Lung (tissue), 16 donors: ENCODE results near the gene NAV2. TPM values are rescaled to one million over a fixed set of nuclear protein-coding genes. Genes with fewer than 3 reads are reported as not detected.

Experiments
- ATAC-seq: fragments of 200-7000 bp; cut with Tn5 transposase; one replicate; pipeline ENCODE4 v1.9.1; 2020; ENCODE audit warnings: moderate number of reproducible peaks; ENCODE audit not compliant: insufficient read depth, low FRiP score
- DNase-seq, 3 donors: peaks; one replicate each; pipeline ENCODE4 v3.0.0-alpha.2; 2013 to 2017
- H3K27ac ChIP-seq, 2 donors: one replicate each; pipeline ENCODE4 v1.5.1; 2013; ENCODE audit warnings: mild to moderate bottlenecking in 2 of 2, moderate library complexity in 2 of 2, control low read depth in 1 of 2, inconsistent platforms in 1 of 2, low read depth in 1 of 2, low read length in 1 of 2
- H3K27me3 ChIP-seq, 3 donors: one replicate each; pipeline ENCODE4 v1.5.1; 2013; ENCODE audit warnings: low read length in 2 of 3; ENCODE audit not compliant: control insufficient read depth in 3 of 3, insufficient read depth in 3 of 3
- H3K36me3 ChIP-seq, 4 donors: one replicate each; pipeline ENCODE4 v1.5.1; 2013; ENCODE audit warnings: low read length in 4 of 4, mild to moderate bottlenecking in 1 of 4, moderate library complexity in 1 of 4; ENCODE audit not compliant: control insufficient read depth in 4 of 4, insufficient read depth in 4 of 4
- H3K4me1 ChIP-seq, 5 donors: one replicate each; pipeline ENCODE4 v1.5.1; 2013; ENCODE audit warnings: low read length in 5 of 5, mild to moderate bottlenecking in 2 of 5, moderate library complexity in 1 of 5; ENCODE audit not compliant: control insufficient read depth in 5 of 5, insufficient read depth in 5 of 5
- H3K4me3 ChIP-seq: one replicate; pipeline ENCODE4 v1.5.1; 2013; ENCODE audit warnings: mild to moderate bottlenecking, control low read depth, moderate library complexity
- H3K9ac ChIP-seq, 2 donors: one replicate each; pipeline ENCODE4 v1.5.1; 2013; ENCODE audit warnings: low read length in 2 of 2, control low read depth in 1 of 2; ENCODE audit not compliant: insufficient read depth in 1 of 2
- H3K9me3 ChIP-seq, 4 donors: one replicate each; pipeline ENCODE4 v1.5.1; 2013; ENCODE audit warnings: low read length in 3 of 4, mild to moderate bottlenecking in 1 of 4, moderate library complexity in 1 of 4; ENCODE audit not compliant: control insufficient read depth in 4 of 4, insufficient read depth in 3 of 4
- whole genome bisulfite sequencing, 2 donors: extraction: QIAGEN DNeasy Blood & Tissue Kit; methylation state at CpG; one replicate each; pipeline ENCODE4 v1.1.7; 2013; 5-methylcytosine and 5-hydroxymethylcytosine counted together
- long read RNA-seq, 5 donors: transcript quantifications; one replicate each; lab custom pipeline, GENCODE V29; 2026
- polyA plus RNA-seq, 2 donors: library from polyadenylated mRNA; stranded (reverse); fragments of 200-250 nt; gene quantifications; one replicate each; pipeline ENCODE4 v1.2.1, GENCODE V29; 2013
- total RNA-seq, 2 donors: library from RNA; depleted of rRNA in 1 of 2; stranded (reverse); fragments of >200 nt in 1 of 2; gene quantifications; one replicate each; pipeline ENCODE4 v1.2.1, GENCODE V29; 2014 to 2021
- TF ChIP-seq, protein P1 (sequence below): IDR thresholded peaks from 2 replicates; pipeline ENCODE4 v1.5.1; 2012; ENCODE audit warnings: mild to moderate bottlenecking; ENCODE audit errors: control extremely low read depth, extremely low read depth
- donor health status: control.
- donor health status: control.
- donor health status: Bipolar disorder and iron deficiency.
- donor health status: healthy.
- donor health status: DM: yes; HTN: yes; CAD: no.

Gene NAV2, protein sequence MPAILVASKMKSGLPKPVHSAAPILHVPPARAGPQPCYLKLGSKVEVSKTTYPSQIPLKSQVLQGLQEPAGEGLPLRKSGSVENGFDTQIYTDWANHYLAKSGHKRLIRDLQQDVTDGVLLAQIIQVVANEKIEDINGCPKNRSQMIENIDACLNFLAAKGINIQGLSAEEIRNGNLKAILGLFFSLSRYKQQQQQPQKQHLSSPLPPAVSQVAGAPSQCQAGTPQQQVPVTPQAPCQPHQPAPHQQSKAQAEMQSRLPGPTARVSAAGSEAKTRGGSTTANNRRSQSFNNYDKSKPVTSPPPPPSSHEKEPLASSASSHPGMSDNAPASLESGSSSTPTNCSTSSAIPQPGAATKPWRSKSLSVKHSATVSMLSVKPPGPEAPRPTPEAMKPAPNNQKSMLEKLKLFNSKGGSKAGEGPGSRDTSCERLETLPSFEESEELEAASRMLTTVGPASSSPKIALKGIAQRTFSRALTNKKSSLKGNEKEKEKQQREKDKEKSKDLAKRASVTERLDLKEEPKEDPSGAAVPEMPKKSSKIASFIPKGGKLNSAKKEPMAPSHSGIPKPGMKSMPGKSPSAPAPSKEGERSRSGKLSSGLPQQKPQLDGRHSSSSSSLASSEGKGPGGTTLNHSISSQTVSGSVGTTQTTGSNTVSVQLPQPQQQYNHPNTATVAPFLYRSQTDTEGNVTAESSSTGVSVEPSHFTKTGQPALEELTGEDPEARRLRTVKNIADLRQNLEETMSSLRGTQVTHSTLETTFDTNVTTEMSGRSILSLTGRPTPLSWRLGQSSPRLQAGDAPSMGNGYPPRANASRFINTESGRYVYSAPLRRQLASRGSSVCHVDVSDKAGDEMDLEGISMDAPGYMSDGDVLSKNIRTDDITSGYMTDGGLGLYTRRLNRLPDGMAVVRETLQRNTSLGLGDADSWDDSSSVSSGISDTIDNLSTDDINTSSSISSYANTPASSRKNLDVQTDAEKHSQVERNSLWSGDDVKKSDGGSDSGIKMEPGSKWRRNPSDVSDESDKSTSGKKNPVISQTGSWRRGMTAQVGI (N-terminal part only)
- total RNA-seq (10 to 100 TPM; 31.5 to 47.9 TPM), polyA plus RNA-seq (1 to 10 TPM; 6.8 to 8.9 TPM)
- long read RNA-seq, donor 1, partial matches to known transcripts, result 0 of 3 reads
- long read RNA-seq, donor 1, other reads (novel, unspliced or antisense), result 0 of 3 reads
- long read RNA-seq, donor 2, partial matches to known transcripts, result 0 of 2 reads
- long read RNA-seq, donor 2, other reads (novel, unspliced or antisense), result 0 of 2 reads
- long read RNA-seq, donor 3, partial matches to known transcripts, result 0 of 2 reads
- long read RNA-seq, donor 3, other reads (novel, unspliced or antisense), result 0 of 2 reads
- long read RNA-seq, donor 4, partial matches to known transcripts, result 0 of 1 reads
- long read RNA-seq, donor 4, other reads (novel, unspliced or antisense), result 0 of 1 reads
- long read RNA-seq, donor 5, partial matches to known transcripts, result 103 of 105 reads
- long read RNA-seq, donor 5, other reads (novel, unspliced or antisense), result 0 of 105 reads

DNA sequence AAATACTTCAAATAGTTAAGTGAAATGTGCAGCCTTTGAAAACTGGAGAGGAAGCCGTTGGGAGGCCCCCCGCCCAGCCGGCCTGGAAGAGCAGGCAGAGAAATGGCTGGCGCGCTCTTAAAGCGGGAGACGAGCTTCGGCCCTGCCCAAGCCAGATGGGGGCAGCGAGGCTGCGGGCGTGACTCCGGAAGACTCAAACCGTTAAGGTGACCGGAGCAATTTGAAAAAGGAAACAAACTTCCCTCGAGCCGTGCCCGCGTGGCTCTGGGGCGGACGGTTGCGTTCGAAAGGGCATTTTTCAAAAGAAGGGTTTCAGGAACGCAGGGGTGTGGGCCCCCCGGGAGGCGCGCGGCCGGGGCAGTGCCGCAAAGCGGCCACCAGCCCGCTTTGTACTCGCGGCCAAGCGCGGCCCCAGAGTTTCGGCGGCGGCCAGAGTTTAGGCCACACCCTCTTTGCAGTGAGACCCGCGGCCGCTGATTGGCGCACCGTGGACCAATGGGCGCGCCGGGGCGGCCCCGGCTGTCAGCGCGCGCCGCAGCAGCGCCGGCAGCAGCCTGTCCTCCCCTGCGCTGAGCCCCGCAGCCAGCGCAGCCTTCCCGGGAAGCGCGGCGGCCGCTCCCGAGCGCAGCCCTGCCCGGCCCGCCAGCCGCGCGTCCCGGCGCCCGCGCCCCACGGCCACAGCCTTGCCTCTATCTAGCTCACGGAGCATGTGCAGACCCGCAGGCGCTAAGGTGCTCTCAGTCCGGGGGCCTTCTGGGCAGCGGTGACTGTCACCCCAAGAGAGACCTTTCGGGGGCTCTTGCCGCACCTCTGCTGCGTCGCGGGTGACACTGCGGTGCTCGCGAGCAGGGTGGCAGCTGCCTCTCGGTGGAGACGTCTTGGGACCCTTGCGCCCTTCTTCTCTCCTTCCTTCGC, at the start of gene NAV2:
Gene NAV2 (plus strand): TSS at position 557 of the 915 bp plus-strand sequence. CDS start 859 bp downstream, outside the sequence.
- Histone ChIP-seq H3K27me3 (peaks cover 0 to 13% (median 0%) of the 10 kb centered on the region in 3 donors), H3K4me3 (peak within 1 kb of the TSS; percentile 59), H3K4me1 (peaks cover 10 to 42% (median 16%) of the 10 kb centered on the region in 5 donors), H3K36me3 (no peaks in the 10 kb centered on the region), H3K9me3 (no peaks in the 10 kb centered on the region), H3K27ac (peak within 1 kb of the TSS; percentile 95 to 96), H3K9ac (peak within 1 kb of the TSS; percentile 60 to 63)
- DNase-seq (peak; percentile 96 to 98 (median 97)), ATAC-seq (peak; percentile 95)
- WGBS, 2 donors, result 0 to 1% methylated on average over 81 to 91 of the region's 91 CpGs
- TF ChIP-seq, protein P1, sequence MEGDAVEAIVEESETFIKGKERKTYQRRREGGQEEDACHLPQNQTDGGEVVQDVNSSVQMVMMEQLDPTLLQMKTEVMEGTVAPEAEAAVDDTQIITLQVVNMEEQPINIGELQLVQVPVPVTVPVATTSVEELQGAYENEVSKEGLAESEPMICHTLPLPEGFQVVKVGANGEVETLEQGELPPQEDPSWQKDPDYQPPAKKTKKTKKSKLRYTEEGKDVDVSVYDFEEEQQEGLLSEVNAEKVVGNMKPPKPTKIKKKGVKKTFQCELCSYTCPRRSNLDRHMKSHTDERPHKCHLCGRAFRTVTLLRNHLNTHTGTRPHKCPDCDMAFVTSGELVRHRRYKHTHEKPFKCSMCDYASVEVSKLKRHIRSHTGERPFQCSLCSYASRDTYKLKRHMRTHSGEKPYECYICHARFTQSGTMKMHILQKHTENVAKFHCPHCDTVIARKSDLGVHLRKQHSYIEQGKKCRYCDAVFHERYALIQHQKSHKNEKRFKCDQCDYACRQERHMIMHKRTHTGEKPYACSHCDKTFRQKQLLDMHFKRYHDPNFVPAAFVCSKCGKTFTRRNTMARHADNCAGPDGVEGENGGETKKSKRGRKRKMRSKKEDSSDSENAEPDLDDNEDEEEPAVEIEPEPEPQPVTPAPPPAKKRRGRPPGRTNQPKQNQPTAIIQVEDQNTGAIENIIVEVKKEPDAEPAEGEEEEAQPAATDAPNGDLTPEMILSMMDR, result no peak

DNA sequence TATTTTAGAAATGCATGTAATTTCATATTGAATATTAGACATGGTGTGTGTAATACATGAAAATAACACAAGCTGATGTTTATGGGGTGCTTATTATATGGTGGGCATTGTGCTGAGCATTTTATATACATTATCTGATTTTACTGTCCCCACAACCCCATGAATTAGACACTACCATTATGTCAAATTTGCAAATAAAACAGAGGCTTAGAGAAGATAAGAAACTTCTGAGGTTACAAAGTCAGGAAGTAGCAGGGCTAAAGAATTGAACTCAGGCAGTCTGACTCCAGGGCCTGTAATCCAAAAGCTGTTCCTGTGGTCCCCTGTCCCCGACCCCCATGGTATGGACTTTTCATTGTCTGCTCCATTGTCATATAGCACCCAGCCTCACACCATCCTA, 49.4 kb upstream of the NAV2 start:
- TF ChIP-seq, protein P1, result no peak
- H3K36me3 ChIP-seq, result no peaks in the 10 kb centered on the region
- H3K9ac ChIP-seq, result no peak overlapping the region
- 36 to 47% methylated on average over 1 of the region's 1 CpG for WGBS, 2 donors
- H3K4me3 ChIP-seq, result no peak overlapping the region
- no peaks in the 10 kb centered on the region for H3K27me3 ChIP-seq
- no peaks in the 10 kb centered on the region for H3K9me3 ChIP-seq
- no peak overlapping the region for H3K27ac ChIP-seq
- DNase-seq (no peak), ATAC-seq (no peak)
- peaks cover 5 to 12% (median 8%) of the 10 kb centered on the region in 5 donors for H3K4me1 ChIP-seq
